Large intestine (tissue), 3 donors: ENCODE data around the gene NHP2. TPM values are rescaled to one million over a fixed set of nuclear protein-coding genes. Genes with fewer than 3 reads are reported as not detected.
A peak's percentile ranks its signal among the peaks of the same experiment; 100 is the strongest.

Experiments used
- DNase-seq, 2 donors: peaks; one replicate each; pipeline versions ENCODE4 v3.0.0 to v3.0.0-alpha.2; 2013
- H3K27ac ChIP-seq: one replicate; pipeline ENCODE4 v1.5.1; 2013; ENCODE audit warnings: low read length
- H3K27me3 ChIP-seq: 2 replicates; pipeline ENCODE4 v1.6.1; 2013; ENCODE audit warnings: low read length; ENCODE audit not compliant: control insufficient read depth, insufficient read depth
- H3K36me3 ChIP-seq: 2 replicates; pipeline ENCODE4 v1.6.1; 2013; ENCODE audit warnings: low read length; ENCODE audit not compliant: control insufficient read depth, insufficient read depth
- H3K4me1 ChIP-seq: one replicate; pipeline ENCODE4 v1.6.1; 2013; ENCODE audit warnings: low read length; ENCODE audit not compliant: control insufficient read depth, insufficient read depth
- H3K4me3 ChIP-seq: one replicate; pipeline ENCODE4 v1.5.1; 2013; ENCODE audit warnings: low read length
- H3K9me3 ChIP-seq: one replicate; pipeline ENCODE4 v1.6.1; 2013; ENCODE audit warnings: mild to moderate bottlenecking, low read depth, low read length, moderate library complexity; ENCODE audit not compliant: control insufficient read depth
- WGBS: methylation state at CpG from one replicate; pipeline ENCODE4 v1.1.5; 2013; ENCODE audit warnings: low lambda C conversion rate; ENCODE audit not compliant: insufficient coverage; 5-methylcytosine and 5-hydroxymethylcytosine counted together
- polyA plus RNA-seq: library from polyadenylated mRNA; unstranded; fragments of 120-200 nt; gene quantifications from one replicate; pipeline ENCODE4 v1.2.1, GENCODE V29; 2013

NHP2 gene
- polyA plus RNA-seq, 1 donor: 83.3 TPM

DNA sequence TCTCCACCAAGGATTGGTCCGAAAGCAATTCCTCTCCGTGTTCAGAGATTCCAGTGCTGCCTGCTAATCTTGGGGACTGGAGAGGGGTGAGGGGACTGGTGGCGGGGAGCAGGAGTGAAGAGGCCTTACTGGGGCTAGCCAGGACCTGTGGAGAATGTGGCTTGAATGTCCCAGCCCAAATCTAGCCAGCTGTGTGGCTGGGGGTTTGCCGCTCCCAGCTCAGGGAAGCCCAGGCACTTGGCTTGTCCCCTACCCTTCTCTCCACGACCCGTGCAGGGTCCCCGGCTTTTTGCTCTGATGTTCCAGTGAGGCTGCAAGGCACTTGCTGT is 37.9 kb downstream of the NHP2 start:
- Histone ChIP-seq H3K36me3 (no peaks in the 10 kb centered on the region), H3K4me3 (no peak overlapping the region), H3K27me3 (peaks cover 56% of the 10 kb centered on the region), H3K4me1 (no peaks in the 10 kb centered on the region), H3K9me3 (peaks cover 3% of the 10 kb centered on the region), H3K27ac (no peak overlapping the region)
- no CpG with 5 or more reads among the region's 7 CpGs for WGBS
- no peak for DNase-seq

GRCh38 chr5:178115136-178115813 is 38.4 kb downstream of the NHP2 start:
- Histone ChIP-seq H3K4me1 (no peaks in the 10 kb centered on the region), H3K27ac (no peak overlapping the region), H3K36me3 (no peaks in the 10 kb centered on the region), H3K4me3 (no peak overlapping the region), H3K9me3 (peaks cover 3% of the 10 kb centered on the region), H3K27me3 (peaks cover 59% of the 10 kb centered on the region)
- WGBS: no CpG with 5 or more reads among the region's 12 CpGs
- no peak for DNase-seq

- no peak overlapping the region for H3K27ac ChIP-seq
- no peaks in the 10 kb centered on the region for H3K4me1 ChIP-seq
- WGBS: no CpG with 5 or more reads among the region's 28 CpGs
- H3K9me3 ChIP-seq: peaks cover 3% of the 10 kb centered on the region
- peak overlapping the region; percentile 13 for H3K4me3 ChIP-seq
- DNase-seq: no peak
- peaks cover 59% of the 10 kb centered on the region for H3K27me3 ChIP-seq
- no peaks in the 10 kb centered on the region for H3K36me3 ChIP-seq
These were observed 39.2 kb downstream of the NHP2 start for GRCh38 chr5:178114325-178115135.

DNA sequence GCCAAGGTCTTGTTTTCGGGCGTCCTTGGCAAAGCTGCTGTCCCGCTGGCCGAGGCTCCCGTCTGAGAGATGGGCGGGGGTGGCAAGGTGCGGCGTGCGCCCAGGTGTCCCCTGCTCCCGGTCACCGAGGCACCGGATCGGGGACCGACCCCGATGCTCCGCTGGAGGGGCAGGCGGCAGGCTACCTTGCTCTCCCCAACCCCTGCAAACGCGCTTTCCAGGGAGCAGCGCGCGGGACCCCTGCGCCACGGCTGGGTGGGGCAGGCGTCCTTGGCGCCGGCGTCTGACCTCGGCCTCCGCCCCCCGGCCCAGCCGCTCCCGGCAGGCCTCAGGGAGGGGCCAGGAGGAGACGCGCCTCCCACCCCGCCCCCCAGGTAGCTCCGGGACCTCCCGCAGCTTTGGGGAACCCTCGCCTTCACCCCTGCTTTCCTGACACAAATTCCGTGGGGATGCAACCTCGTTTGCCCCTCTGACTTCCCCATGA is 39.8 kb downstream of the NHP2 start:
- DNase-seq: no peak
- no peaks in the 10 kb centered on the region for H3K4me1 ChIP-seq
- H3K27me3 ChIP-seq: peaks cover 59% of the 10 kb centered on the region
- H3K27ac ChIP-seq: no peak overlapping the region
- H3K4me3 ChIP-seq: peak overlapping the region; percentile 31
- no peaks in the 10 kb centered on the region for H3K36me3 ChIP-seq
- H3K9me3 ChIP-seq: peaks cover 3% of the 10 kb centered on the region
- no CpG with 5 or more reads among the region's 41 CpGs for WGBS

DNA sequence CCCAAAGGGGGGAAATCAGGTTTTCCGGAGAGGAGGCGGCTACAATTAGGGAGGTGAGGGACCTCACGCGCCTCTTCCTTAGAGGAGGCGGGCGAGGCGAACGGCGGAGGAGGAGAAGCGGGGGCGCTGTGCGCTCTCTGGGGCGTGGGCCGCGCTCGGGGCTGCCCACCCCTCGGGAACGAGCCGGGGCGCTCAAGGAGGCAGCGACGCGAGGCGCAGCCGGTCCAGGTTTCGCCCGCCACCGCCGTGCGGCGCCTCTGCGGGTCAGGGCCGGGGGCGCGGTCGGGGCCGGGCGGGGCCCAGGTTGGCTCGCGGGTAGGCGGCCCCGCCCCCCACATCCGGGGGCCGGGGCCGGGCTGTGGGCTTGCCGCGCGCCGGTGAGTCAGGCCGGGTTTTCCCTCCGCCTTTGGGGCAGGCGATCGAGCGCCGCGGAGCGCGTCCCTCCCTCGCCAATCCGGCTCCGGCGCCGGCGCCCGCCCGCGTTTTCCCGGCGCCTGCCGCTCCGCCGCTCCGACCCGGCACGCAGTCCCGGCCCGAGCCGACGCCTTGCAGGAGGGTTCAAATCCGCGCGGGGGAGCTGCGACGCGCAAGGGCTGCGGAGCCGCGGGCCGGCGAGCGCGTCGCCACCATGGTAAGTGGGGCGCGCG is 40.4 kb downstream of the NHP2 start, which contains the start of gene N4BP3:
Gene N4BP3 (plus strand): TSS at position 392 of the 647 bp plus-strand sequence. CDS start 6,052 bp downstream, outside the sequence.
- Histone ChIP-seq H3K36me3 (no peaks in the 10 kb centered on the region), H3K4me1 (no peaks in the 10 kb centered on the region), H3K27ac (no peak within 1 kb of the TSS), H3K9me3 (peaks cover 3% of the 10 kb centered on the region), H3K27me3 (peaks cover 59% of the 10 kb centered on the region), H3K4me3 (peak within 1 kb of the TSS; percentile 31)
- peak; percentile 21 to 64 for DNase-seq
- WGBS: no CpG with 5 or more reads among the region's 96 CpGs

DNA sequence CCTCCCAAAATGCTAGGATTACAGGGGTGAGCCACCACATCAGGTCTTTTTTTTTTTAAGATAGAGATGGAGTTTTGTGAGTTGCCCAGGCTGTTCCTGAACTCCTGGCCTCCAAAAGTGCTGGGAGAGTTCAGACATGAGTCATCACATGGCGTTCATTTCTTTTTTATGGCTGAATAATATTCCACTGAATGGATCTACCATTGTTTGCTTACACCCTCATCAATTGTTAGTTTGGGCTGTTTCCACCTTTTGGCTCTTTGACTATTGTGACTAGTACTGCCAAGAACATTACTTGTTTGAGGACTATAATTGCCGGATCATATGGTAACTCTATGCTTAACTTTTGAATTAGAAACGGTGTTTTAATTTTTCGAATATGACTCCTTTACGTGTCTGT is 41.1 kb downstream of the NHP2 start:
- Histone ChIP-seq H3K27me3 (peaks cover 61% of the 10 kb centered on the region), H3K36me3 (no peaks in the 10 kb centered on the region), H3K27ac (no peak overlapping the region), H3K9me3 (peaks cover 3% of the 10 kb centered on the region), H3K4me3 (no peak overlapping the region), H3K4me1 (no peaks in the 10 kb centered on the region)
- DNase-seq: no peak
- 100% methylated on average over 1 of the region's 5 CpGs for WGBS

DNA sequence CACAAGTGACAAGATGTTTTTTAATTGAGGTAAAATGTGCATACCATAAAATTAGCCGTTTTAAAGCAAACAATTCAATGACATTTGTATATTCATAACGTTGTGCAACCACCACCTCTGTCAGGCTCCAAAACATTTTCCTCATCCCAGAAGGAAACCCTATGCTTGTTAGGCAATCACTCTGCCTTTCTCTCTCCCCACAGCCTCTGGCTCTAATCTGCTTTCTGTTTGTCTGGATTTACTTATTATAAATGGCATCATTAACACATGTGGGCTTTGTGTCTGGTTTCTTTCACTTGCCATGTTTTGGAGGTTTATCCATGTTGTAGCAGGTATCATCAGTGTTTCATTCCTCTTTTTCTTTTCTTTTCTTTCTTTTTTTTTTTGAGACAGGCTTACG is 41.8 kb downstream of the NHP2 start:
- H3K4me3 ChIP-seq: no peak overlapping the region
- H3K36me3 ChIP-seq: no peaks in the 10 kb centered on the region
- DNase-seq: no peak
- no peak overlapping the region for H3K27ac ChIP-seq
- H3K9me3 ChIP-seq: peaks cover 3% of the 10 kb centered on the region
- 88% methylated on average over 1 of the region's 3 CpGs for WGBS
- H3K4me1 ChIP-seq: no peaks in the 10 kb centered on the region
- H3K27me3 ChIP-seq: peaks cover 57% of the 10 kb centered on the region

DNA sequence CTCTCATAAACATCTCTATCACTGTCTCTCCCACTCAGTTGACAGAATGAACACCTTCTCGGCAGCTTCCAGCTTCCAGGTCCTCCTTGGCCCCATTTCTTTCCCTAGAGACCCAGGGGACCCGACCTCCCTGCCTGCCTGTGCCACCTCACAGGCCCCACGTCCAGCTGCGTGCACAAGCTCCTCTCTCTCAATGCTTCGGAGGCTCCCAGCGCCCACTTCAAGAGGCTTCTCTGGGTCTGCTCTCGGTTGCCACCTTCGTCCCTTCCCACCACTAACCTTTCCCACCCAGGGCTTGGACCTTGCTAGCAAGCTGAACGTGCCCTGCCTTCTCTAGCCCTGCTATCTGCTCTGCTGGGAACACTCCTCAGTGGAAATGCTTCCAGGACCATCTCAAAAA is 43.2 kb downstream of the NHP2 start:
- Histone ChIP-seq H3K27ac (no peak overlapping the region), H3K4me1 (no peaks in the 10 kb centered on the region), H3K36me3 (no peaks in the 10 kb centered on the region), H3K4me3 (no peak overlapping the region), H3K9me3 (peaks cover 3% of the 10 kb centered on the region), H3K27me3 (peaks cover 44% of the 10 kb centered on the region)
- WGBS: 67% methylated on average over 1 of the region's 9 CpGs
- no peak for DNase-seq

GRCh38 chr5:178108966-178109365 is 44.7 kb downstream of the NHP2 start:
- no peaks in the 10 kb centered on the region for H3K36me3 ChIP-seq
- DNase-seq: no peak

GRCh38 chr5:178108446-178108845 is 45.2 kb downstream of the NHP2 start:
- no CpG with 5 or more reads among the region's 7 CpGs for WGBS
- Histone ChIP-seq H3K4me3 (no peak overlapping the region), H3K36me3 (no peaks in the 10 kb centered on the region), H3K4me1 (no peaks in the 10 kb centered on the region), H3K9me3 (peaks cover 3% of the 10 kb centered on the region), H3K27me3 (peaks cover 25% of the 10 kb centered on the region), H3K27ac (no peak overlapping the region)
- no peak for DNase-seq

More at GRCh38 chr5:178108966-178109365, 44.7 kb downstream of the NHP2 start:
- Histone ChIP-seq H3K4me3 (no peak overlapping the region), H3K9me3 (peaks cover 3% of the 10 kb centered on the region), H3K4me1 (no peaks in the 10 kb centered on the region), H3K27ac (no peak overlapping the region), H3K27me3 (peaks cover 28% of the 10 kb centered on the region)
